Neuronal stem cell (in vitro differentiated cells): Measurements from ENCODE around the gene CHEK2.

Source experiments
- DNase-seq: peaks from one replicate; pipeline ENCODE4 v3.0.0-alpha.2; 2013; ENCODE audit warnings: low spot score
- H2AFZ ChIP-seq: one replicate; pipeline ENCODE4 v1.6.1; 2013; ENCODE audit warnings: mild to moderate bottlenecking, low read length, inconsistent platforms
- H2AK5ac ChIP-seq: 2 replicates; pipeline ENCODE4 v1.6.1; 2013; ENCODE audit warnings: low read depth, mild to moderate bottlenecking, inconsistent platforms, low read length, moderate library complexity, mixed read lengths
- H2BK120ac ChIP-seq: 2 replicates; pipeline ENCODE4 v1.6.1; 2013; ENCODE audit warnings: low read depth, mild to moderate bottlenecking, inconsistent platforms, low read length, moderate library complexity, mixed read lengths
- H2BK12ac ChIP-seq: one replicate; pipeline ENCODE4 v1.6.1; 2013; ENCODE audit warnings: low read length, inconsistent platforms
- H2BK15ac ChIP-seq: 2 replicates; pipeline ENCODE4 v1.6.1; 2013; ENCODE audit warnings: mild to moderate bottlenecking, low read length, inconsistent platforms, mixed read lengths
- H2BK5ac ChIP-seq: one replicate; pipeline ENCODE4 v1.6.1; 2013; ENCODE audit warnings: inconsistent platforms, mild to moderate bottlenecking, low read length, moderate library complexity
- H3K14ac ChIP-seq: one replicate; pipeline ENCODE4 v1.6.1; 2013; ENCODE audit warnings: low read length, inconsistent platforms
- H3K18ac ChIP-seq: 2 replicates; pipeline ENCODE4 v1.6.1; 2013; ENCODE audit warnings: low read length, inconsistent platforms
- H3K23ac ChIP-seq: 2 replicates; pipeline ENCODE4 v1.6.1; 2013; ENCODE audit warnings: low read depth, mild to moderate bottlenecking, mixed read lengths, low read length, inconsistent platforms; ENCODE audit not compliant: poor library complexity
- H3K27ac ChIP-seq: replicated peaks from 3 replicates; pipeline ENCODE4 v1.5.1; 2013; ENCODE audit warnings: low read length, inconsistent platforms
- H3K27me3 ChIP-seq, 3 experiments: 2 replicates each; pipeline ENCODE4 v1.6.1; 2013; ENCODE audit warnings: low read length in 3 of 3, mild to moderate bottlenecking in 2 of 3, inconsistent platforms in 1 of 3, low read depth in 1 of 3, mixed read lengths in 1 of 3, moderate library complexity in 1 of 3; ENCODE audit not compliant: control insufficient read depth in 3 of 3, insufficient read depth in 3 of 3
- H3K36me3 ChIP-seq, 2 donors: replicated peaks in 1 of 2; 2 replicates each; pipeline ENCODE4 v1.6.1; 2013; ENCODE audit warnings: low read length in 2 of 2; ENCODE audit not compliant: control insufficient read depth in 2 of 2, insufficient read depth in 2 of 2
- H3K4ac ChIP-seq: 2 replicates; pipeline ENCODE4 v1.6.1; 2013; ENCODE audit warnings: inconsistent platforms, mild to moderate bottlenecking, low read length, moderate library complexity
- H3K4me1 ChIP-seq, 2 donors: 1 replicate in 1 of 2; 2 replicates in 1 of 2; pipeline ENCODE4 v1.6.1; 2013; ENCODE audit warnings: low read length in 2 of 2, low read depth in 1 of 2; ENCODE audit not compliant: control insufficient read depth in 2 of 2, insufficient read depth in 1 of 2
- H3K4me2 ChIP-seq: one replicate; pipeline ENCODE4 v1.6.1; 2013; ENCODE audit warnings: mild to moderate bottlenecking, low read length, inconsistent platforms; ENCODE audit not compliant: insufficient read depth, poor library complexity, severe bottlenecking
- H3K4me3 ChIP-seq, 2 donors: 2 replicates each; pipeline ENCODE4 v1.5.1; 2013; ENCODE audit warnings: low read length in 2 of 2, mild to moderate bottlenecking in 2 of 2, inconsistent platforms in 1 of 2, moderate library complexity in 1 of 2
- H3K79me1 ChIP-seq: one replicate; pipeline ENCODE4 v1.6.1; 2013; ENCODE audit warnings: low read depth, mild to moderate bottlenecking, inconsistent platforms, low read length, moderate library complexity
- H3K9ac ChIP-seq: one replicate; pipeline ENCODE4 v1.6.1; 2013; ENCODE audit warnings: mild to moderate bottlenecking, low read depth, low read length, inconsistent platforms; ENCODE audit not compliant: poor library complexity
- H3K9me3 ChIP-seq, 2 donors: replicated peaks in 1 of 2; 2 replicates each; pipeline versions ENCODE3 to v1.6.1; 2013; ENCODE audit warnings: low read length in 2 of 2, mild to moderate bottlenecking in 2 of 2, inconsistent platforms in 1 of 2, low read depth in 1 of 2, mixed read lengths in 1 of 2, moderate library complexity in 1 of 2; ENCODE audit not compliant: control insufficient read depth in 2 of 2, insufficient read depth in 1 of 2
- H4K8ac ChIP-seq: one replicate; pipeline ENCODE4 v1.6.1; 2013; ENCODE audit warnings: low read depth, mild to moderate bottlenecking, inconsistent platforms, low read length, moderate library complexity
- H4K91ac ChIP-seq: one replicate; pipeline ENCODE4 v1.6.1; 2013; ENCODE audit warnings: low read length, low read depth, mild to moderate bottlenecking, inconsistent platforms; ENCODE audit not compliant: poor library complexity
- WGBS, 2 donors: extraction: QIAGEN DNeasy Blood & Tissue Kit; methylation state at CpG; one replicate each; pipeline ENCODE4 v1.1.7; 2013; ENCODE audit warnings: missing lambda C conversion rate in 2 of 2, mixed read lengths in 1 of 2; ENCODE audit not compliant: insufficient read length in 2 of 2, insufficient replicate concordance in 1 of 2; ENCODE audit errors: extremely low coverage in 2 of 2; 5-methylcytosine and 5-hydroxymethylcytosine counted together

Gene CHEK2

GRCh38 chr22:28715611-28716010, 26.0 kb downstream of the CHEK2 start:
- no peaks in the 10 kb centered on the region for H3K27me3 ChIP-seq
- no peak overlapping the region for H3K14ac ChIP-seq
- DNase-seq = no peak
- H2BK12ac ChIP-seq = no peak overlapping the region
- H3K27ac ChIP-seq = no peak overlapping the region
- H2AFZ ChIP-seq = no peak overlapping the region
- H3K18ac ChIP-seq = no peak overlapping the region
- no peak overlapping the region for H2BK120ac ChIP-seq
- no peaks in the 10 kb centered on the region for H3K4me1 ChIP-seq
- H3K4me2 ChIP-seq = no peak overlapping the region
- H3K79me1 ChIP-seq = no peaks in the 10 kb centered on the region
- peaks cover 0 to 6% of the 10 kb centered on the region in 2 donors for H3K9me3 ChIP-seq
- peaks cover 4 to 67% of the 10 kb centered on the region in 2 donors for H3K36me3 ChIP-seq
- no peak overlapping the region for H2BK5ac ChIP-seq
- no peak overlapping the region for H4K8ac ChIP-seq
- no peak overlapping the region for H4K91ac ChIP-seq
- WGBS, 2 donors = no CpG with 5 or more reads among the region's 7 CpGs
- no peak overlapping the region for H2AK5ac ChIP-seq
- H3K4ac ChIP-seq = no peak overlapping the region
- no peak overlapping the region for H2BK15ac ChIP-seq
- no peak overlapping the region for H3K4me3 ChIP-seq
- no peak overlapping the region for H3K9ac ChIP-seq
- H3K23ac ChIP-seq = no peak overlapping the region

- H3K4ac ChIP-seq = no peak overlapping the region
- H3K27me3 ChIP-seq = no peaks in the 10 kb centered on the region
- no peaks in the 10 kb centered on the region for H3K79me1 ChIP-seq
- no peak for DNase-seq
- no peak overlapping the region for H2BK15ac ChIP-seq
- H2BK5ac ChIP-seq = no peak overlapping the region
- H3K36me3 ChIP-seq = peaks cover 2 to 69% of the 10 kb centered on the region in 2 donors
- no peak overlapping the region for H3K14ac ChIP-seq
- H4K91ac ChIP-seq = no peak overlapping the region
- no peak overlapping the region for H2BK120ac ChIP-seq
- no peak overlapping the region for H3K9ac ChIP-seq
- no peak overlapping the region for H2BK12ac ChIP-seq
- H3K18ac ChIP-seq = no peak overlapping the region
- no peaks in the 10 kb centered on the region for H3K4me1 ChIP-seq
- no CpG with 5 or more reads among the region's 2 CpGs for WGBS, 2 donors
- no peak overlapping the region for H3K4me2 ChIP-seq
- no peak overlapping the region for H3K23ac ChIP-seq
- peaks cover 0 to 6% of the 10 kb centered on the region in 2 donors for H3K9me3 ChIP-seq
- H3K27ac ChIP-seq = no peak overlapping the region
- H3K4me3 ChIP-seq = no peak overlapping the region
- H2AK5ac ChIP-seq = no peak overlapping the region
- H4K8ac ChIP-seq = no peak overlapping the region
- H2AFZ ChIP-seq = no peak overlapping the region
These were observed 27.5 kb downstream of the CHEK2 start for GRCh38 chr22:28714043-28714628.

GRCh38 chr22:28711820-28712777, 29.5 kb downstream of the CHEK2 start:
- no peak overlapping the region for H2BK5ac ChIP-seq
- no peak overlapping the region for H3K18ac ChIP-seq
- peaks cover 2 to 66% of the 10 kb centered on the region in 2 donors for H3K36me3 ChIP-seq
- H3K9ac ChIP-seq = no peak overlapping the region
- no peak overlapping the region for H3K14ac ChIP-seq
- no peak overlapping the region for H3K27ac ChIP-seq
- H3K9me3 ChIP-seq = peaks cover 0 to 6% of the 10 kb centered on the region in 2 donors
- H3K4me2 ChIP-seq = no peak overlapping the region
- no peak overlapping the region for H3K4me3 ChIP-seq
- H3K79me1 ChIP-seq = no peaks in the 10 kb centered on the region
- H3K4me1 ChIP-seq = no peaks in the 10 kb centered on the region
- no peak overlapping the region for H2AK5ac ChIP-seq
- no peak overlapping the region for H2BK12ac ChIP-seq
- no peak overlapping the region for H2BK120ac ChIP-seq
- H4K91ac ChIP-seq = no peak overlapping the region
- H3K4ac ChIP-seq = no peak overlapping the region
- WGBS, 2 donors = no CpG with 5 or more reads among the region's 6 CpGs
- no peak for DNase-seq
- H4K8ac ChIP-seq = no peak overlapping the region
- no peaks in the 10 kb centered on the region for H3K27me3 ChIP-seq
- no peak overlapping the region for H2BK15ac ChIP-seq
- no peak overlapping the region for H3K23ac ChIP-seq
- no peak overlapping the region for H2AFZ ChIP-seq

GRCh38 chr22:28711341-28711740, 30.3 kb downstream of the CHEK2 start:
- H3K4me3 ChIP-seq = no peak overlapping the region
- no peaks in the 10 kb centered on the region for H3K27me3 ChIP-seq
- no peak overlapping the region for H2AK5ac ChIP-seq
- H2BK120ac ChIP-seq = no peak overlapping the region
- no peak overlapping the region for H3K9ac ChIP-seq
- no peak overlapping the region for H2BK5ac ChIP-seq
- H3K9me3 ChIP-seq = peaks cover 0 to 6% of the 10 kb centered on the region in 2 donors
- H3K14ac ChIP-seq = no peak overlapping the region
- DNase-seq = no peak
- H3K4me2 ChIP-seq = no peak overlapping the region
- H4K91ac ChIP-seq = no peak overlapping the region
- no peak overlapping the region for H2AFZ ChIP-seq
- no peak overlapping the region for H3K4ac ChIP-seq
- no peak overlapping the region for H3K18ac ChIP-seq
- H3K23ac ChIP-seq = no peak overlapping the region
- no peak overlapping the region for H2BK12ac ChIP-seq
- H3K4me1 ChIP-seq = no peaks in the 10 kb centered on the region
- no peak overlapping the region for H2BK15ac ChIP-seq
- H4K8ac ChIP-seq = no peak overlapping the region
- no peak overlapping the region for H3K27ac ChIP-seq
- peaks cover 2 to 68% of the 10 kb centered on the region in 2 donors for H3K36me3 ChIP-seq
- no peaks in the 10 kb centered on the region for H3K79me1 ChIP-seq
- WGBS, 2 donors = no CpG with 5 or more reads among the region's 2 CpGs
